ENCODE measurements around the gene NCOA7.
A peak's percentile ranks its signal among the peaks of the same experiment; 100 is the strongest.
"Not testable (repeated sequence)": the region's sequence is repeated elsewhere in the genome, so short reads cannot be mapped to it uniquely, and the experiment has no call there.

NCOA7 gene

DNA sequence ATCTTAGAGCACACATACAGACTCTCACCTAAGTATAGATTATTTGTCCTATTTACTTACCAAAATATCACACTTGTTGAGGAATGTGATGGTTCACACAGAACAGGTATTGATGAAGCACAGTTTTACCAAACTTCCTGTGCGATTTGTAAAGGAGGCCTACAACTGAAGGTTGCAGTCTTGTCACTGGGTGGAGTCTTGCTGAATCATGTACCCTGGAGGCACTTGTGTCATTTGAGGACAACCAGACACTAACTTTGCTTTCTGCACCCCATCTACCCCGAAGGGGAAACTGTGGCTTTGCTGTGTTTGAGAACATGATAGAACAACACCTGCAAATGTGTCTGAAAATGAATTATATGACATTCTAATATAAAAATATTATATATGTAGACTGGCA lies 133.4 kb downstream of the NCOA7 start:
- no peak for DNase-seq

DNA sequence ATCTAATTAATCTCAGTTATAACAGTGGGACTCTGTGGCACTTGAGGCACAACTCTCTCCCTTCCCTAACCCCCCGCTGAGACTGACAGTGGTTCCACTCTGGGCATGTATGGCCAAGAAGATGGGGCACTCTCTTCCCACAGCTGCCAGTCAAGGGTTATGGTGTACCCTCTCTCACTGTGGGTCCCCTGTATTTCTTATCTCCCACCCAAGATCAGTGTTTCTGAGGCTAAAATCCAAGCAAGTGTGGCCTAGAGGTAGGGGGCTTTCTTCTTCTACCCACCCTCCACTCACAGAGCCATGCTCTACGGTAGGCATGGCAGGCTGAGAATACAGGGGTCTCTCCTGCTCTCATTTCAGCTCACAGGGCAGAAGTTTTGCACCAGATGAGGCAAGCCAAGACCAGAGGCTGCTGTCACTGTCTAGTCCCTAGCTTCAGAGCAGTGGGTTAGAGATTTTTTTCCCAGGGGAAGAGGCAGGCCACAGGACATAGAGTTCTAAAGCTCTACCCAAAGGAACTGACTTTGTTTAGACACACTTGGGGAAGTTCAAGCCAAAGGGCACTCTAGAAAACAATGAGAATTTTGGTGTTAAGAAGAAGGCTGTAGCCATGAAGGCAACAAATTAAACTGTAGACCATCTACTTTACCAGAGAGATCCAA lies 134.1 kb downstream of the NCOA7 start:
- DNase-seq = no peak

DNA sequence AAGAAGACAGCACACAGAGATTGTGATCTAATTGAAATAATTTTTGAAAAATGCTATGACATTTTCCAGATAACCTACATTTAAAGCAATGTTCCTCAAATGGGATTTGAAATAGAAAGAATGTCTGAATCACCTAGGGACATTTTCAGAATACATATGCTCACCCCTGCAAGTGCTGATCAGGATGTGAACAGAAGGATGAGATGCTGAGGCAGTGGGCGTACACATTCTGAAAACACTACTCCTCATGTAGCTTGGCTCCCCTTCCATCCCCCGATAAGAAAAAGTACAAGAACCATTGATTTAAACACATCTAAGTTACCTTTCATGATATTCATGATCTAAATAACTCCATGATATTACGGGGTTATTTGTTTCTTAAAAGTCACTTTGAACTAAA lies 136.0 kb downstream of the NCOA7 start:
- DNase-seq = no peak

DNA sequence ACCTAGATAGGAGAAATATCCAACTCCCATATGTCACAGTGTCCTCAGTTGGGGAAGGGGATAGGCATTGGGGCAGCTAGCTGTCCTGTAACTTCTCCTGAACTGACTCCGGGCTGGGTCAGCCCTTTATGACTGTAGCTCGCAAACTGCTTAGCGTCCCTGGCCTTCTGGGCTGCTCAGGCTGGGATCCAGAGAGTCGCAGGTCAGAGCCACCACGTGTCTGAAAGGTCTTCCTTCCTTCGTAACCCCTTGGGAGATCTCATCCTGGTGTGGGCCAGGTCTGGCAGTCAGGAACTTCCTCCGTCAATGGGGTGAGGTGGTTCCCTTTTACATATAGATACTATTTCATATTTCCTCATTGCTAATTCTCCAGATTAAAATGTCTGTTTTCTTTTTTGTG lies 137.0 kb downstream of the NCOA7 start:
- peak in 2 of 4 experiments; percentile 36 to 40 for DNase-seq

DNA sequence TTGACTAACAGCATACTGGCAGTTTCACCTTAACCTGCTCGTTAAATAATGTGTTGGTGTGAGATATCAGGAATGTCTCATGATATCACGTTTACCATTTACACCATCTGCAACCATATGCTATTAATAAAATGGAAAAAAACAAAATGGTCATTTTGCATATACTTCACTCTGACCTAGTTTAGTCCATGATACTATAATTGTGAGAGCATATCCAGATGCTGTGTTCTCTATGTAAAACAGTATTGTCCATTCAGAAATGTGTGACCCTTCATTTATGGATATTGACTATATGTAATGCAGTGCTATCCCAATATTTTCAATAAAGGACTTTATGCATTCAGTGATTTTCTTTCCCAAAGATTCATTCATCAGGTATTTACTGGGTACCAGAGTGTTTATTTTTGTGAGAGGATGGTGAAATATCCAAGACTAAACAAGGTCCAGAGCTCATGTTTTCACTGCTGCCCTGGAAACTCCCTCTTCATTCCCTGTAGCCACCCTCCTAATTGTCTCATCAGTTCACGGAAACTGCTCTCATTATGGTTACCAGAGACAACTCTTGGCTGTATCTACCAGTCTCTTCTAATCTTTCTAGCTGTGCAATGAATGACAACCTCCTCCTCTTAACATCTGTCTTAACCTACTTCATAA lies 140.1 kb downstream of the NCOA7 start:
- DNase-seq = no peak

DNA sequence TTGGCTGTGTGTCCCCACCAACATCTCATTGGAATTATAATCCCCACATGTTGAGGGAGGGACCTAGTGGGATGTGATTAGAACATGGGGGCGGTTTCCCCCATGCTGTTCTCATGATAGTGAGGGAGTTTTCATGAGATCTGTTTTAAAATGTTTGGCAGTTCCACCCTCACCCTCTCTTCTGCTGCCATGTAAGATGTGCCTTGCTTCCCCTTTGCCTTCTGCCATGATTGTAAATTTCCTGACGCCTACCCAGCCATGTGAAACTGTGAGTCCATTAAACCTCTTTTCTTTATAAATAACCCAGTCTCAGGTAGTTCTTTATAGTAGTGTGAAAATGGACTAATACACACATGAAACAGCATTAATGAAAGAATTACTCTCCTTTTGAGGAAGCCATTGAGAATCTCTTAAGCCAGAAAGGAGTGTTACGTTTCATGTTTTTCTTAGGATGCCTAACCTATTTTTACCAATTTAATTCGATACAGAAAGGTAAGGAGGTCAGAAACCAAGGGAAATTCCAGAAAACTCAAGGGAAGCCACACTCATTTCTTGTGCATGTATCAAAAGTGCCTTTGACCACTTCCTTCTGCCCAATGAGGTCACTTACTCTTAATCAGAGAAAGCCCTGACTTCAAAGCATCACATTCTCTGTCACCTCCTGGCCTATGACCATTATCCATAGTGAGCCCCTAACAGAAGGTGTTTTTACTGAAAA lies 141.1 kb downstream of the NCOA7 start:
- DNase-seq = no peak

DNA sequence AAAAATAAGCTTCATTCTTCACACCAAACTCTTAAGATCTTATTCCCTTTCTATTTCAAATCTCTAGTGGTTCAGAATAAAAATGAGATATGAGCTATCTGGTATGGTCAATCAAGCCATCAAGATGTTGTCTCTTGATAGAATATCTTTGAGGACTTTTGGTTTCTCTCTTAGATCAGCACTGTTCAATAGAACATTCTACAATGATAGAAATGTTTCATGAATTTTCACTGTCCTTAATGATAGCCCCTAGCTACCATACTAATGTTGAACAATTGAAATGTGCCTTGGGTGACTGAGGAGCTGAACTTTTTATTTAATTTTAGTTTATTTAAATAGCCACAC lies 141.7 kb downstream of the NCOA7 start:
- no peak for DNase-seq

DNA sequence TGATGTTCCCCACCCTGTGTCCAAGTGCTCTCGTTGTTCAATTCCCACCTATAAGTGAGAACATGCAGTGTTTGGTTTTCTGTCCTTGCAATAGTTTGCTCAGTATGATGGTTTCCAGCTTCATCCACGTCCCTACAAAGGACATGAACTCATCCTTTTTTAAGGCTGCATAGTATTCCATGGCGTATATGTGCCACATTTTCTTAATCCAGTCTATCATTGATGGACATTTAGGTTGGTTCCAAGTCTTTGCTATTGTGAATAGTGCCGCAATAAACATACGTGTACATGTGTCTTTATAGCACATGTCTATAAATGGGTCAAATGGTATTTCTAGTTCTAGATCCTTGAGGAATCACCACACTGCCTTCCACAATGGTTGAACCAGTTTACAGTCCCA lies 144.8 kb downstream of the NCOA7 start:
- not testable (repeated sequence) for DNase-seq

DNA sequence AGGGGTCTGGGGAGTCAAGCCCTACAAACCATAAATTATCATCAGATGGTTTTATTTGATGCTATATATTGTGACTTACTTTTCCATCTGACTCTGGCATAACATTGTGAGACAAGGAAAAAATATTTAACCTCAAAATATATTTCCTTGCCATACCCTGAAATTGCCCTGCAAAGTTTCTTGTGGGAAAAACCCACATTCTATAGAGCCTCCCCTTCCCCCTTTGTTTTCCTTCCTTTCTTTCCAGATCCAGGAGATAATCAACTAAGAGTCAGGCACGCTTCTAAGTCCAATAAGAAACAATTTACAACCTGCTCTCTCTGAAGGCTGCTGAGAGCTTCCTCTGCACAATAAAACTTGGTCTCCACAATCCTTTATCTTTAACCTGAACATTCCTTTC lies 148.3 kb downstream of the NCOA7 start:
- DNase-seq = no peak

DNA sequence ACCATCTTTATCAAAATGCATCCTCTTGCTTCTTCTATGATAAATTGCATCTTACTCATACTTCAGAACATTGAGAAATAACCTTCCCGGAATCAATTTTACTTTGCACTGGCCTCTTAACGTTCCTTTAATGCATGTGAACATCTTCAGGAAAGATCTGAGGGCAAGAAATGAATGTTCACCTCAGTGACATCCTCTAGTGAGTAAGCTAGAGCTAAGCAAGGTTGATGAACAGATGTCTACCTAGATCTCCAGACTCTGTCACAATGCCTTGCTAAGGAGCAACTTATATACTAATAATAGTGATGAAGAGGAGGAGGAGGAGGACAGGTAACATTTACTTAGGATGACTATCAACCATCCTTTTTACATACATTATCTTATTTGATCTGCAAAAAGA lies 149.0 kb downstream of the NCOA7 start:
- DNase-seq = no peak

DNA sequence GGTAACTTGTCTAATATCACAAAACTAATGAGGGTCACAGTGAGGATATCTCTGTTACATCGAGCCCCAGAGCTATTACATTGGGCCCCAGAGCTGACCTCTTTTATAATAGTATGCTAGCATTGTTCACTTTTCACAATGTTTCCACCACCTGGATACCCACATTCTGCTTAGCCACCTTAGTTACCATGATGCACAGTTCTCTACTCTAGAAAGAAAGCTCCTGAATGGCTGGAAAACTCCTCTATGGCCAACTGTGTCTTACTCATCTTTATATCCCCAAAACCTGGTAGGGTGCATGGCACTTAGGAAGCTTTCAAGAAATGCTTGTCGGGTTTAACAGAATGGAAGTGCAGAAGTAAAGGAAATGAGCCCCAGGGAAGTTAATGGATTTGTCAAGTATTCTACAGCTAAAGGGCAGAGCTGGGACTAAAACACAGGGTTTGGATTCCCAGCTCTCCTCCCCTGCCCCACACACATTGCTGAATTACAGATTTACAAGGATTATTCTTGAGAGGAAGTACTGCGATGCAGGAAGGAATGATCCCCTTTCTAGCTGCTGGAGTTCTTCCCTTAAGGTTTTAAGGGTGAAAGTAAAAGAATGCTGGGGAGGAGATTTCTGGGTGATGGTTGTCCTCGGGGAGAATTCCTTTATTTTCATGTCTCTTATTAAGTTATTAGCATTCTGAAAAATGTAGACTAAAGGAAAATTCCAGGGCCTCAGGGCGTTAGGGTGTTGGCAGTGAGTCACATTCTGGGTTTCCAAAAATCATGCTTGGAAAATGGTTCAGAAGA lies 149.7 kb downstream of the NCOA7 start:
- no peak for DNase-seq

DNA sequence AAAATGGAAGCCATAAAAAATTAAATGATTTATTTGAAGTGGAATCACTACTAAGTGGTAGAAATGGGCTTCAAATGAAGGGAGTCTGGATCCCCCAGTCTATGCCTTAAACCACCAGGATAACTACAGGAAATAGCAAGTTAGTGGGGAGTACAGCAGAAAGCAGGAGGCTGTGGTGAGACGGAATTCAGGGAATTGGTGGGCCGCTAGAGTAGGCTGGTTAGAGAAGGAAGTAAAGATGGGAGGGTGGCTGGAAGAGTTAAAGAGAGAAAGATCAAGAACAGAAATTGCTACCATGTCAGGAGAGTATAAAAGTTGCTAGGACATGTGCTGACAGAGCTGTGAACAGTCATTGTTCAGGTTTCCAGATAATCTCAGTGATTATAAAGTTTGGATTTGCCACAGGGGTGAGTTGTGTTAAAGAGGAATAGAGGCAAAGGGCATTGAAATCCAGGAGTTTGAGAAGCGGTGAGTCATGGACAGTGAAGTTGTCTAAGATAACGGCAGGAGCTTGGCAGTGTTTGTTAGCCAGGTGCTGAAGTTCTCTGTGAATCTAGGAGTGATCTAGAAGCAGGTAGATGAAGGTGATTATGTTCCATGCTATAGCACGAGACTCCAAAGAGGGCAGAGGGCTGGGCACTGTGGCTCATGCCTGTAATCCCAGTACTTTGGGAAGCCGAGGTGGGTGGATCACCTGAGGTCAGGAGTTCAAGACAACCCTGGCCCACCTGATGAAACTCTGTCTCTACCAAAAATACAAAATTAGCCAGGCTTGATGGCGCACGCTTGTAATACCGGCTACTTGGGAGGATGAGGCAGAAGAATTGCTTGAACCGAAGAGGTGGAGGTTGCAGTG lies 152.1 kb downstream of the NCOA7 start:
- no peak for DNase-seq

DNA sequence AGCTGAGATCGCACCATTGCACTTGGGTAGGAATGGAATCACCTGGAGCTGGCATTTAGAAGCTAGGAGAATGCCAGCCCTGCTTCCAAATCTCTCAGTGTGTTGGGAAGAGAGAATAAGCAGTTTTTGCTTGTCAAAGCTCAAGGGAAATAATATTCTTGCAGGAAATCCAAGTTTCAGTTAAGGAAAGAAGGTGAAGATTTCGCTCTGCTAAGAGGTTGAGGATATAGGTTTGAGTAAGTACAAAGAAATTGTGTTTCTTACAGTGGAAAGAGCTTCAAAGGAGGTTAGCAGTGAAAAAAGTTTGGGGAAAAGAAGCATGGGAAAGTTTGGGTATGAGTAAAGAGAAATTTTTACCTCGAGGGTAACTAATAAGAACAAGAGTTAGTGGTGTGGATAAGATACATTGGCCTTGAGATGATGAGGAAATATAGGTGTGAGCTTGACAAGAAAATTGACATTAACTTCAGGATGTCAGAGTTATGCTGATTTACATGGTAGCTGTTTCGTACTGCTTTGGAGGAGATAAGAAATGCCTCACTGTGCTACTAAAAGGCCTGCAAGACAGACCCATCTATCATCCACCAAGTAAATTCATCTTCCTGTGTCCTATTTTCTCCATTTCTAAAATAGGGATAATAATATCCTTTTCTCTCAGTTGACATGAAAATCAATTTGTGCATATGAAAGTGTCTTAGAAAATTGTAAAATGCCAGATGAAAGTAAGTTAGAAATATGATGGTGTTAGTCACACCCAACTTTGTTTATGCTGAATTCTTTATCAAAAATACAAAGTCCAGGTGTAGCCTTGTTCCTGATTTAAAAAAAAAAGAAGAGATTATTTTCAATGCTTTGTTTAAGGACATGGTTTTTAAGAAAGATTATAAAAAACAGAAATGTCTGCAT lies 153.0 kb downstream of the NCOA7 start:
- no peak for DNase-seq

DNA sequence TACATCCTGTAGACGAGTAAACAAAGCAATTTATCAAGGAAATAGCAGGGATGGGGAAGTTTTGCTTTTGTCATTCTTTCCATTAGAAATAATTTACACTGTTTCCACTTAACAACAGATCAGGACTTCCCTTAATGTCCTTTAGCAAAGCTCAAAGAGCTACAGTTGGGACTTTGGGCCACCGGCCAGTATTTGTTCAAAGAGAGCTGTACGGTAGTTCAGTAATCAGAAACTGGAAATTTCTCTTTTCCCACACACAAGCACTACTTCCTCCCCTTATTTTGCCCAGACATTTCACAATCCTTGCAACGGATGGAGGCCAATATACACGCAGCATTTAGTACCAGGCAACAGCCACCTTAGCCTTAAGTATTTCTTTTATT lies 153.7 kb downstream of the NCOA7 start:
- peak; percentile 76 to 88 (median 80) for DNase-seq

DNA sequence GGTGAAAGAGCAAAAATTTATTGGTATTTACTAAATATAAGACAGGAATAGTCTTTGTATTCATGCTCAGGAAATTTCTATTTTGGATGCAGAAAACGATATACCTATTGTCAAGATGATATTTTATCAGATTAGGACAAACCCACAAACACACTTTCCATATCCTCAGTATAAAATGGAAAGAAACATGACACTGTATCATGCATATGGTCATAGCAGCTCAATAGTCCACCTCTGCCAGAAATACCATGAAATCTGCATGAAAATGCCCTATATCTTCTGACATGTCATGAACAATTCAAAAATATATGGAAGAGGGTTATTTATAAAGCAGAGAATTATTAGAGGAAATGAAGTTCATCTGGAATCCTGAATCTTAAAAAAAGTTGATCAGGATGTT lies 154.1 kb downstream of the NCOA7 start:
- no peak for DNase-seq

DNA sequence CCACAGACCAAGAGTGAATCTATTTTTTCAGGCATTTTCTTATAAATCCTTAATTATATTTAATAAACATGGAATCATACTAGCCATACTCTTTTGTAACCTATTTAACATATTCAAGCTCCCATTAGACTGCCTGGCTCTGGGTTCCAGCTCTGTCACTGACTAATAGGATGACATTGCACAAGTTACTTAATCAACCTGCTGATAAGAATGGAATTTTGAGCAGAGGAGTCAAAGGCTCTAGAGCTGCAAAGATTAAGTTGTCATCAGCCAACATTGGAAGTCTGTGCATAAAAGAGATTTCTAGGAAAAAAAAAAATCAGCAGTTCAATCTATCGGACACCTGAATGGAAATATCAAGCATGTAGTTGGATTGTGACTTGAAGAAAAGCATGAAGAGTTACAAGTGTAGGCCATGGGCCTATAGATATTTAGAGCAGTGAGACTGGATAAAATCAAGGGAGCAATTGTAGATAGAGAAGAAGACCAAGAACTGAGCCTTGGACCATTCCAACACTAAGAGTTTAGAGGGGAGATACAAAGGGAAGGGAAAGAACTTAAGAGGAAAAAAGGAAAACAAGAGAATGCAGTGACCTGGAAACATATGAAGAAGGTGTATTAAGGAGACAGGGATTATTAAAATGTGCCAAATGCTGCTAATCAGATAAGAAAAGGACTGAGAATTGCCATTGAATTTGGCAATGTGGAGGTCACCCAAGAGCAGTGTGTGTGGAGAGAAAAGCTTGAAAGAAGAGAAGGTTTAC lies 154.8 kb downstream of the NCOA7 start:
- no peak for DNase-seq

DNA sequence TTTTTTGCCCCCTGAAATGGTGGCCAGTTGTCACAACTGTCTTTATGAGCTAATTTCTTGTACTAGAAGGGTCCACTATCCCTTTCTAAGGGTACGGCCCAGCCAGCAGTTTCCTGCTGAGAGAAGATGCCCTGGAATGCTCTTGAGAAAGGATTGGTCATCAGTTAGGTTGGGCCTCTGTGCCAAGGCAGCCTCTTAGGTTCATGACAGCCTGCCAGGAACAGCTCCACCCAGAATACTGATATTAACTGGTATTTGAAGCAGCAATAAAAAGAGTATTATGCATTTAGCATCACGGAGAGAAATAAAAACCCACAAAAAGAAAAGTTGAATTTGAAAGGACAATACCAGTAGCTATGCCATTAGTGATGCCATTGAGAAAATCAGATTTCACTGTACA lies 156.9 kb downstream of the NCOA7 start:
- DNase-seq = no peak

DNA sequence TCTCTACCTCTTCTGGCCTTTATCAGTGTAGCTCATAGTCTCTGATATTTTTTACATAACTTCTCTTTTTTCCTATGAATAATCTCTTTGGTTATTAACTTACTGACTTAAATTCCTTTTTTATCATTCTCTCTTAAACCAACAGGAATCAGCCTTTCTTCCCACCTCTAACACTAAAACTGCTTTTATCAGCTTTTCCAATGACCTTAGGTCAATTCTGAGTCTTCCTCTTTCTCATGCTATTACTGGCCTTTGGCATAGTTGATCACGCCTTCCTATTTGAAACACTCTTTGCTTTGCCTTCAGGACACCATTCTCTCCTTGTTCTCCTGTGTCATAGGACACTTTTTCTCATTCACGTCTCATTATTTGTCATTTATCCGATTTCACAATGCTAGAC lies 157.7 kb downstream of the NCOA7 start:
- peak; percentile 22 to 78 (median 50) for DNase-seq

DNA sequence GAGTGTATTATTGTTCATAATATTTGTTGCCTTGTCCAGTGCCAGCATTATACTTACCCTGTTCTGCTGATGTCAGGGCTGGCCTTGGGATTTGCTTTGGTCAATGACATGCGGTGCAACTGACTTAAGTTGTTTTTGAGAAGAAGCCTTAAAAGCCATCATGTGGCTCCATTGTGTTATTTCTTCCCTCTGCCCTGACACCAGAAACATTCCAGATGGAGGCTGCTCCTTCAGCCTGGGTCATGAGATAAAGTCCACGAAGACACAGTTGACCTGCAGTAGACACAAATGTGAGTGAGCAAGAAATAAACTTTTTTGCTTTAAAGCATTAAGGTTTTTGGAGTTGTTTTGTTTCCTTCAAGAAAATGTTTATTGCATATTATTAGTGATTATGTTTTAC lies 158.3 kb downstream of the NCOA7 start:
- no peak for DNase-seq

DNA sequence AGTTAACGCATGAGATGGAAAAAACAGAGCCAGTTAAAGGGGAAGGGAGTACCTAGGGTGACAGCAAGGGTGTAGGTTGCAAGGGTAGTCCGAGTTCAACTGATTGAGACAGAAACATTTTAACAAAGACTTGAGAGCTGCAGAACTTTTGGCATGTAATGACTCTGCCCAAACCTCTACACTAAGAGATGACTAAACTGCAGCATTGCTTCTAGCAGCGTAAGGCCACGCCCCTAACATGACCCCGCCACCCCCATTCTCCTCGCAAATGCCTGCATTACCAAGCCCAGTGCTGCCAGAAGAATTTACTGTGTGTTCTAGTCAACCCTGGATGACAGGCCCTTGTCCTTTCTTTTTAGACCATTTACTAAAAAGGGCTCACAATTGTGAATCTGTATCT lies 159.5 kb downstream of the NCOA7 start:
- no peak for DNase-seq

DNA sequence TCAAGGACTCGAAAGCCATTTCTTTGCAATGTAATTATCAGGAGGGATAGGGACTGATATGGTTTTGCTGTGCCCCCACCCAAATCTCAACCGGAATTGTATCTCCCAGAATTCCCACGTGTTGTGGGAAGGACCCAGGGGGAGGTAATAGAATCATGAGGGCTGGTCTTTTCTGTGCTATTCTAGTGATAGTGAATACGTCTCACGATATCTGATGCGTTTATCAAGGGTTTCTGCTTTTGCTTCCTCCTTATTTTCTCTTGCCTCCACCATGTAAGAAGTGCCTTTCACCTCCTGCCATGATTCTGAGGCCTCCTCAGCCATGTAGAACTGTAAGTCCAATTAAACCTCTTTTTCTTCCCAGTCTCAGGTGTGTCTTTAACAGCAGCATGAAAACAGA lies 160.0 kb downstream of the NCOA7 start:
- DNase-seq = not testable (repeated sequence)

Measured in suppressor macrophage (primary cell).